IMR-90 (cell line): ENCODE data around the gene SRSF2.

Experiments
- CTCF ChIP-seq: conservative IDR thresholded peaks from 2 replicates; pipeline ENCODE4 v1.5.1; 2012; ENCODE audit warnings: mild to moderate bottlenecking, low read depth, low read length, improper control_type of control experiment
- USF2 ChIP-seq: fragments of 150-350 bp; IDR thresholded peaks from 2 replicates; pipeline ENCODE4 v1.6.1; 2017; ENCODE audit warnings: mild to moderate bottlenecking, antibody characterized with exemption, low read length, low read depth

- no peak for TF ChIP-seq USF2
- TF ChIP-seq CTCF: peak; percentile 14; the same call in 1 of the 2 replicates
Observed at GRCh38 chr17:76688165-76688622, 48.9 kb downstream of the SRSF2 start.
